ENCODE data around the gene PANK3.
"Not testable (repeated sequence)": the region's sequence is repeated elsewhere in the genome, so short reads cannot be mapped to it uniquely, and the experiment has no call there.

Gene PANK3

DNA sequence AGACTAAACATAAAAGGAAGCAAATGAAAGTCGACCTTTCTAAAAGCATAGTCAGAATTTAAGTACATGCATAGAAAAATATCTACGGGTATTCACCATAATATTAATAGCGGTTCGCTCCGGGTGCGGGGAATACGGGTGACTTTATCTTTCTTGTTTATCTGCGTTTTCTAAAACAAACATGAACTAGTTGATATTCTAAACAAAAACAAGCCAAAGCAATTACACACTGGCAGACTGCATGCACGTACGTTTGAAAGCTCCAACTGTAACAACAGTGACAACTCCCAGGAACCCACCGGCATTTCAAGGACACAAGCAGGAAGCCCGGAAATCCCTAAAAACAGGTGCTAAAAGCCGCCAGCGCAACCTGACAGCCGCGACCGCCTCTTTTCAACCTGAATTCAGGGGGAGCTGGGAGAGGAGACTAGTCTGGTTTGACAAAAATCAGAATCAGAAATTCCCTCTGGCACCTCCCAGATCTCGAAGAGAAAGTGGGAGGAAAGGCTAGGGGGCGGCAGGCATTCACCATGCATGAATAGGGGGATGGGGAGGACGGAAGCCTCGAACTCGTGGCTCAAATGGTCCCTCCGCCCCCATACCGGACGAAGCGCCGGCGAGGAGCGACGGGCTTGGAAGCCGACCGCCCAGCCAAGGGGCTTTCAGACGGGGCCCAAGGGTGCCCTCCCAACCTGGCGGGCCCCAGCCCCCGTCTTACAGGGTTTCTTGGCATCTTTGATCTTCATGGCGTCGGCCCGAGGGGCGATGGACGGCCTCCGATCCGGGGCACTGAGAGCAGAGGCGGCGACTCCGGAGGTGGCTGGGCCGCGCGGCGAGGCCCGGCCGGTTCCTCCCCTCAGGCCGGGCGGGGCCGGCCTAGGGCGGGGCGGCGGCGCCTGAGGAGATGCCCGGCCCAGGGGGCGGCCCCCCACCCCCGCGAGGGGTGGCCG is at the start of gene PANK3:
Gene PANK3, minus strand, starts transcription at position 831 of the 950 bp plus-strand sequence. Its CDS starts 85 bp downstream, at position 746.
- DNase-seq: no peak

DNA sequence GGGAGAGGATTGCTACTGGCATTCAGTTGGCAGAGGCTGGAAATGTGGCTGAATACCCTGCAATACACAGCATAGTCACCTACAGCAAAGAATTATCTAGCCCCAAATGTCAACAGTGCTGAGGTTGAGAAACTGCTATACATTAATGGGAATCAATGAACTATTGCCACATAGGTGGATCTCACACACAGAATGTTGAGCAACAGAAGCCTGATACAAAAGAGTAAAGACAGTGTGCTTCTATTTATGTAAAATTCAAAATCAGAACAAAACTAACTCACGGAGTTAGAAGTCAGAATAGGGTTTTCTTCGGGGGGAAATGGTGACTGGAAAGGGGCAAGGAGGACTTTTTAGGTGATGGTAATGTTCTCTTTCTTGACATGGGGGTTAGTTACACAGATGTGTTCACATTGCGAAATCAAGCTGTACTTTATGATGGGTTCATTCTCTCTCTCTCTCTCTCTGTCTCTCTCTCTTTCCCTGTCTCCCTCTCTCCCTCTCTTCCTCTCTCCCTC is 45.7 kb upstream of the PANK3 start:
- no peak for DNase-seq

DNA sequence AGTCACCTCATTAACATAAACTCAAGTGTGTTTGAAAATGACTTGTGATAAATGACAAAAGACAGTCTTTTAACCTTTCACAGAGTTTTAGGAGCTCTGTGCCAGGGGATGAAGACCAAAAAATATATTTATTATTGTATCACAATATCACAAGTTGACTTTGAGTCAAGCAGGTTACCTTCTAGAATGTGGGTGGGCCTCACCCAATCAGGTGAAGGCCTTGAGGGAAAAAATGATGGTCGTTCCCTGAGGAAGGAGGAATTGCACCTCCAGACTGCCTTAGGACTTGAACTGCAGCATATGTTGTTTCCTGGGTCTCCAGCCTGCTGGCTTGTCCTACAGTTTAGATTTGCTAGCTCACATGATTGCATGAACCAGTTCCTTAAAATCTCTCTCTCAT is 41.6 kb upstream of the PANK3 start:
- no peak for DNase-seq

DNA sequence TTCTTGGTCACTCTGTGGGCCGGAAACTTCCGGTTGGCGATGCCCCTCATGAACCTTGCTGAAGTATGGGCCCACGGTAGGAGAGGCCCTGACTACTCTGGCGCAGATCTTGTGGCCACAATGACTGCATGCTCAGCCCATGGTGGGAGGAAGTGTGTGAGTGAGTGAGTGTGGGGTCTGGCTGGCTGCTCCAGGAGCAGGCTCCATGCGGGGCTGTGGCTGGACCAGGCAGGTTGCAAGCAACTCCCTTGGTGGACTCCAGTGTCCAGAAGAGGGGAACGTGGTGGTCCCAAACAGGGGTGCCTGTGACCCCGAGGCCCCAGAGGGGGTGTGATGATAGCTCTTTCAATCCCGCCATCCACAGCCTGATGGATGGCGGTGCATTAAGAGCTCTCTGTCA is 35.5 kb upstream of the PANK3 start:
- DNase-seq: no peak

DNA sequence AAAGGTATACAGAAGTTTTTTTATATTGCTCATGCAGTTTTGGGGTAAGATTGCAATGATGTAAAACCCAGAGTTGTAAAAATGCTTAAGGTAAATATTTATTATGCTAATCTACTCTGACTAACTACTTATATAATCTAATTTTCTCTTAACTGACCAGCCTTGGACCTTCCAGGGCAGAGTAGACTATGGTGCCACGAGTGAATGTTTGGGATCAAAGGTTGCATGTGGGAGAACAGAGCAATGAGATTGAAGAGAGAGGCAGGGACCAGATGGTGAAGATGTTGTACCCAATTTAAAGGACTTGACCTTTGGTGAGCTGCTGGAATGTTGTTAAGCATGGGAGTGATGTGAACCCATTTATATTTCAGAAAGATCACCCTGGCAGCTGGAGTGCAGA is 34.8 kb upstream of the PANK3 start:
- no peak for DNase-seq

DNA sequence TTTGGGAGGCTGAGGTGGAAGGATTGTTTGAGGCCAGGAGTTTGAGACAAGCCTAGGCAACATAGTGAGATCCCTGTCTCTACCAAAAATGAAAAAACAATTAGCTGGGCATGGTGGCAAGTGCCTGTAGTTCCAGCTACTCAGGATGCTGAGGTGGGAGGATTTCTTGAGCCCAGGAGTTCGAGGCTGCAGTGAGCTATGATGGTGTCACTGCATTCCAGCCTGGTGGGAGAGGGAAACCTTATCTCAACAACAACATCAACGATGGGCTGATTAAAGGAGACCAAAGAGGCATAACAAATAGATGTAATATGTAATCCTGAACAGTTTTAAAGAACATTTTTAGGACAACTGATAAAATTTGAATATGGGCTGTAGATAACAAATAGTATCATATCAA is 34.2 kb upstream of the PANK3 start:
- no peak for DNase-seq

DNA sequence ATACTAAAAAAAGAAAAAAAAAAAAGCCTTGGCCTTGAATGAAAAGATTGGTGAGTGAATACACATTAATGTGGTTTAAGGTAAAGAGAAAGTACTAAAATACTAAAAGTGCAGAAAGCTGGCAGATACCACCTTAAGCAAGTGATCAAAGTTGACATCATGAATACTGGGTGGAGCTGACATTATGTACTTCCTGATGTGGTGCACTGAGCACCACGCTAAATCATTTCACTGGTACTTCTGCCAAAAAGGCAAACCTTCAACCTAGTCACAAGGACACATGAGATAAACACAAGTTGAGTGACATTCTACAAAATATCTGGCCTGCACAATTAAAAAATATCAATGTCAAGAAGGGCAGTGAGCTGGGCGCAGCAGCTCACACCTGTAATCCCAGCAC is 33.8 kb upstream of the PANK3 start:
- peak; percentile 8 for DNase-seq

DNA sequence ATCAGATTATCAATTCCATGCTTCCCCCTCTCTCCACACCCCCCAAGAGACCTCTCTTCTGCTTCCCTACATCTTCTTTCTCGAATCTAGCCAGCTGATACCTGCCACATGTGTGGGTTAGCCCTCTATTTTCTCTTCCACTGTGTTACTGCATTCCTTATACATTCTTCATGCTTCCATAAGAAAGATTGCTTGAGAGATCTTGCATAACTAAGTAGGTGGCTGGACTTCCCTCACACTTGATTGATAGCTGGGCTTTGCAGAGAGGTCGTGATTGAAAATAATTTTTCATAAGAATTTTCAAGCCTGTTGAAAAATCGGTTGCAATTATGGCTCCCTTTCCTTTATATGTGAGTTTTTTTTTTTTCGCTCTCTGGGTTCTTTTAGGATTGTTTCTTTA is 33.0 kb upstream of the PANK3 start:
- no peak for DNase-seq

DNA sequence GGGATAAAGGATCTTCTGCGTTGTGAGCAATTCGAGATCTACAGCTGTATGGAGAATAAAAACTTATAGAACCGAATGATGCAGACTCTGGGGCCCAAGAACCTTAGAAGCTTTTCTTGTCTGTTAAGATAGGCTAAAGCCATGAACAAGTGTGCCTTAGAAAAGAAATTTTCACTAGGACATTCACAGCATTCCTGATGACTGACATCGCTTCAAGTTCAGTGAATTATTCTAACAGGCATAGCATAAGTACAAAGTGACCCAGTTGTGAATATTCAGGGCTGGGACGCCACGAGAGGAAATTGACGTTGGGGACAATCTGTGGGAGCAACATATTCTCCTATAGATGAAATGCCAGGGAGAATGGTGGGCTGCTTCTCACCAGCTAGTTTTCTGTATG is 32.0 kb upstream of the PANK3 start:
- no peak for DNase-seq

DNA sequence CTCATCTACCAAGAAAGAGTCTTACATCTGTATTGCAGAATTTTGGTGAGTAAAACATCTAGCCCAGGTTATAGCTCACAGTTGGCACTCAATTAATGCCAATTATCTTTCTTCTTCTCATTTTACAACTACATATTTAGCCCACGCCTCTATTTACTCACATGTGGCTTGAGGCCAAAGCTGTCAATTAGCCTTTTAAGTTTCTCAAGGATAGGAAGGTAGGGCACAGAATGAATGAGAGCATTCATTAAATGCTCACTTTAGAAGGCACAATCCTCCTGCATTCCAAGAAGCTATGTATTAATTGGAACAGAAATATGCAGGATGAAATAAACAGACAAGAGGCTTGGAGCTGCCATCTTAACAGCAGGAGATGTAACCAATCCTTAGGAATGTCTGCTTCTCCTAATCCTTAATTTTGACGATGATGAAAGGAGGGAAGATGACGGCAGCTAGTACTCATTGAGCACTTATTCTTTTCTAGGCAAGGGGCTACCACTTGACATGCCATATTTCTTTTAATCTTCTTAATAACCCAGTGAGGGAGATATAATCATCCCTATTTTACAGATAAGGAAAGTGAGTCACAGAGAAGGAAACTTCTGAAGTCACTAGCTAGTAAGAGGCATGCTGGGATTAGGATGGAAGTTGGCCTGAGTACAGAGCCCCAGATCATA is 30.8 kb upstream of the PANK3 start:
- no peak for DNase-seq

DNA sequence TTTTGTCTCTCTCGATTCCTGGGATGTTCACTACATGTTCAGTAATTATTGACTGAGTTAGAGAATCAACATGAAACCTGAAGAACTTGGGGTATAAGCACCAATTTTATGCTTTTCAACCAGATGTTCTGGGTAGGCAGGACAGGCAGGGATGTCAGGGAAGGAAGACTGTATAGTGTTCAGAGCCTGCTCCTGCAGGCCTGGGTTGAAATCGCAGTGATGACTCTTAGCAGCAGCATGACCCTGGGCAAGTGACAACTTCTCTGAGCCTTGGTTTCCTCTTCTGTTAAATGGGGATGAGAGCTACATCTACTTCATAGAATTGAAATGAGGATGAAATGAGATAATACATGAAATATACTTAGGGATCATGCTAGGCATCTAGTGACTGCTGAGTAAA is 29.7 kb upstream of the PANK3 start:
- no peak for DNase-seq

DNA sequence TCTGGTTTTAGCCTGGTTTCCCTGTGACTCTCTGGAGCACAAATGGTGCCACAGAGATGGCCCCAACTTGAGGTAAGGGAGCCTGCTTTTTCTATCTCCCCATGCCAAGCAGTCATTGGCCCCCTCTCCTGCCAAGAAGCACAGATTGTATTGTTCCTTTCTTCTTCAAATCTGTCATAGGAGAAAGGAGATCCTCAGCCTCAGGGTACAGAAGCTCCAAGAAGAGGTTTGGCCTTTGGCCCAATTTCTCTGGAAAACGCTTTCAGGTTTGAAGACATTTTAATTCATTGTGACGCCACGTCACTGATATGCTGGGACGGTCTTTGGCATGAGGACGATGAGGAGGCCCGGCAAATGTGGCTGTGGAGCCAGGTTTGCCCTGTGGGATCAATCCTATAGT is 29.2 kb upstream of the PANK3 start:
- DNase-seq: no peak

DNA sequence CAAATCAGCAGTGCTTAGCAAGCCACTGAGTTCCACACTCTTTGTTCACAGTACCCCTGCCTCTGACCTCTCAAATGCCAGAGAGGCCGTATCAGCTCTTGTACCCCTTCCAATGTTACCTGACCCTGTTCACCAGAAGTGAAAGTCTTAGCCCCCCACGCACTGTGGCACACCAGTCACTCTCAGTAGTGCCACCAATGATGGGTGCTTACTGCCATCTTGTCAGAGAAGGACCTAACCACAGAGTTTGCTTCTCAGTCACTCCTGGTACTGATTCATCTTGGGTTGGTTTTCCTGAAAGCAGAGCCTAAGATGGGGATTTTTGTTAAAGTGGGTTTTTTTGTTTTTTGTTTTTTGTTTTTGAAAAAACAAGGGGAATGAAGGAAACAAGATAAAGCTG is 28.8 kb upstream of the PANK3 start:
- peak; percentile 54 for DNase-seq

DNA sequence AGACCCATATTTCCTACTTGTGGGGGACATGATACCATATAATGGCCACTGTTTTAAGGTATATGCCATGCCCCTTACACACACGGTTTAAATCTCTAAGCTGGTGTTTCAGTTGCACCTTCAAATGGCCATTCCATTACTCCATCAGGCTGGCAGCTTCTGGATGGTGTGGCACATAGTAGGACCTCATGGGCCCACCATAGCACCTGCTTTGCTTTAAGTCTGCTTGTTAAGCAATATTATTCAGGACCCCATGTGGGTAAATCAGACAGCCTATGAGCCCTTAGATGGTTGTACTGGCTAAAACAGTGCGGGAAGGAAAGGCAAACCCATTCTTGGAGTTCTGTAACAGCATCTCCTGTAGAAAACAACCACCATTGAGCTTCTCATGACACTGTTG is 27.4 kb upstream of the PANK3 start:
- no peak for DNase-seq

DNA sequence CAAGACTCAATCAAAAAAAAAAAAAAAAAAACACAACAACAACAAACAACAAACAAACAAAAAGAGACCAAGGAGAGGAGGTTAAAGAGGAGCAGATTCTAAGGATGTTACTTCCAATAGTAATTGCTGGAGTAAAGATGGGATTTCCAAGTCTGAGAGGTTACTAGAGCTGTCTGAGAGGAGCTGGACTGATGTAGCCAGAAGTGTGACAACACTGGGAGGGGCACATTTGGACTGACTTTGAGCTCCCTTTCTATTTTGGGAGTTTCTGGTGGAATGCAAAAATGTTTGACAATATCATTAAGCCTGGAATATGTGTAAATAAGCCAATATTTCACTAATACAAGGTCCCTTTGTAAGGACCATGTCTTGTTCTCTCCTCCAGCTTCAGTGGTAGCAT is 25.3 kb upstream of the PANK3 start:
- DNase-seq: no peak

DNA sequence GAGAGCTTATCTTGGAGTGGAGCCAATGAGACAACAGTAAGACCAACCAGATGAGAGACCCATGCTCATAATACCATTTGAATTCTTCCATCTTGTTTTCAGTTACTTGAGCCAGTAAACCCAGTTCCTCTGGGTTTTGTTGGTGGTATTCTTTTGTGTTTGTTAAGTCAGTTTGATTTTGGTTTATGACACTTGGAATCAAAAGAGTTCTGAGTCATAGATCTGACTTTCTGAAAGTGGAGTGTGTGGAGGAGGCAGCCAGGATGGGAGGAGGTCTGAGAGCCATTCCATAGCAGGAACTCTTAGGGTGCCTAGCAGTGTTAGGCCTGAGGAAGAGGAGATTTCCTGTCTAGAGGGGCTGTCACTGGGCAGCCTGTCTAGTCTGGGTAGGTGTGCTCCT is 24.6 kb upstream of the PANK3 start:
- DNase-seq: no peak

DNA sequence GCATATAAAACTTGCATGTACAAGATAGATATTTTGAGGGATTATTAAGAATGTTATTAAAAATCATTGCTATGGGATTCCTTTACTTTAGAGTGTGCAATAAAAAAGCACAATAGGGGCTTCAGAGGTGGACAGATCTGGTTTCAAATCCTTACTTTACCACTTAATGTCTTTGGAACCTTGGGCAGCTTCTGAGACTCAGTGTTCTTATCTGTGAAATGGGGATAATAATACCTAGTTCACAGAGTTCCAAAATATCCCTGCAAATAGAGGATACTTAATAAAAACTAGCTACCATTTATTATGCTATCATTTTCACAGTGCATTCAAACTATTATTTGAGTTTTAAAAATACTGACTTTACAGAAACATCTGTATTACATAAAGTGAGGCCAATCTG is 23.3 kb upstream of the PANK3 start:
- no peak for DNase-seq

DNA sequence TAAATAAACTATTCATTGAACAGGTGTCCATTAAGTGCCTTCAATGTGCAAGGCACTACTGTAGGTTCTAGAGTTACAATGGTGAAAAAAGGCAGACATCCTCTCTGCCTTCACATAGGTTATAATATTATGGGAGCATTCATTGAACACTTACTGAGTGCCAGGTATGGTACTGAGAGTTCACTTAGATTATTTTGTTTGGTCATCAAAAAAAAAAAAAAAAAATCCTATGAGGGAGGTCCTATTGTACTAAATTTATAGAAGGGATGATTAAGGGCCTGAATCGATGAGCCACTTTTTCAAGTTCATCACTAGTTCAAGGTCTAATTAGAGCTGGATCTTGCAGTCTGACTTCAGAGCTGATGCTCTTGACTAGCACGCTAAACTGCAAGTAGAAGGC is 22.8 kb upstream of the PANK3 start:
- no peak for DNase-seq

DNA sequence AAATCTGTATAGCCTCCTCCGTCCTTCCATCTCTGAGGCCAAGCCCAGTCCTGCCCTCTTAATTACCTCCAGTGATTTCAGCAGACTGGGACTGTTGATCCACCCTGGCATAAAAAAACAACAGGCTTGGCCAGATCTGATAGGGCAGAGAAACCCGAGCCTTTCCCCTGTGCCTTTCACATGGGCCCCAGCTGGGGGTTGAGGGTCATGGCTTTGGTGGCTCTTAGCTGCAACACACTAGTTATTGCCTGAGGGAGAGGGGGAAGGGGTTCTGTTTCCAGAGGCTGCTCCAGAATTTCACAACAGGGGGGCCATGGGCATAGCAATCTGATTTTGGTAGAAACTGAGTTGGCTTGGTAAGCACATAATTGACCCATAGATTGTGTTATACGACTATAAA is 21.2 kb upstream of the PANK3 start:
- DNase-seq: no peak

DNA sequence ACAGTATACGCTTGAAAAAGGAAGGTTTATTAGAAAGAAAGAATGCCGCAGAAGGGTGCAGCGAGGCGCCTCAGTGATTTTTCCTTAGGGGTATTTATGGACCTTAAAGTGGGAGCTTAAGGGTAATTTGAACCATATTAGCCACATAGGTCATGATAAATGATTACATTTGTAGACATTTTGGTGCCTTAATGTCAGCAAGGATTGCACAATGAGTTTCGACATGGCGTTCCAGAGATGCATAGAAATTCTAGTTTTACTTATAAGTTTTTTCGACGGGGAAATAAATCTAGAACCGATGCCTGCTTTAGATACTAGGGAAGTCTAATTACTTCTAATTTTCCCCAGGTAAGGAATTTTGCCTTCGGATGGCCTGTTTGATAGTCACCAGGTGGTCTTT is 20.7 kb upstream of the PANK3 start:
- no peak for DNase-seq

DNA sequence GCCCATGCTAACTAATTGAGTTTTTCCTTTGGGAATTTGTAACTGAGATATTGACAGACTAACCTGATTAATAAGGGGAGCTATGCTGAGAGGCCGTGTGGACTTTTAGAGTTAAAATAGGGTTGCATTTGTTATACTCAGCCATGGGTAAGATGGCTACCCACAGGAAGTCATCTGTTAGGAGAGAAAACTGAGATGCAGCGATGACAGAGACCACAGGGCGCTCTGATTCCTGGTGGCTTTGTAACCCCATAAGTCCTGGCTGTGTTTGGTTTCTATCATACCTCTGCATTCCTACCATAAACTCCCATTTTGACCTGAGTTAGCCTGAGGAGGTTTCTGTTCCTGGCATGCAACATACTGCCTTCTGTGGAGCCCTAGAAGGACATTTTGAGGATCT is 19.5 kb upstream of the PANK3 start:
- DNase-seq: no peak

DNA sequence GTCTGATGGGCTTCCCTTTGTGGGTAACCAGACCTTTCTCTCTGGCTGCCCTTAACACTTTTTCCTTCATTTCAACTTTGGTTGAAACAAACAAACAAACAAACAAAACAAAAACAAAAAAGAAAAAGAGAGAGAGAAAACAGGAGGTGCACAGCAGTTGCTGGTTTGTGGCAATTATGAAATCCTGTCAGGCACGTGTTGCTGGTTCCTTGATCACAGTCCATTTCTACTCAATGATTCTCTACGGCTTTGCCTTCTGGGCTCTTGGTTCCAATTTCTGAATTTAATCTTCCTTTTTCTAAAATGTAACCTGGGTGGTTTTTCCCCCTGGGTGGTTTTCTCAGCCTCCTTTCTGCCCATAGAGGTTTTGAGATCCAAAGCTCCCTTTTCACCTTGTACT is 17.8 kb upstream of the PANK3 start:
- no peak for DNase-seq

DNA sequence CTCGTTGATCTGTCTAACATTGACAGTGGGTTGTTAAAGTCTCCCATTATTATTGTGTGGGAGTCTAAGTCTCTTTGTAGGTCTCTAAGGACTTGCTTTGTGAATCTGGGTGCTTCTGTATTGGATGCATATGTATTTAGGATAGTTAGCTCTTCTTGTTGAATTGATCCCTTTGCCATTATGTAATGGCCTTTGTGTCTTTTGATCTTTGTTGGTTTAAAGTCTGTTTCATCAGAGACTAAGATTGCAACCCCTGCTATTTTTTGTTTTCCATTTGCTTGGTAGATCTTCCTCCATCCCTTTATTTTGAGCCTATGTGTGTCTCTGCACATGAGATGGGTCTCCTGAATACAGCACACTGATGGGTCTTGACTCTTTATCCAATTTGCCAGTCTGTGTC is 17.0 kb upstream of the PANK3 start:
- not testable (repeated sequence) for DNase-seq

DNA sequence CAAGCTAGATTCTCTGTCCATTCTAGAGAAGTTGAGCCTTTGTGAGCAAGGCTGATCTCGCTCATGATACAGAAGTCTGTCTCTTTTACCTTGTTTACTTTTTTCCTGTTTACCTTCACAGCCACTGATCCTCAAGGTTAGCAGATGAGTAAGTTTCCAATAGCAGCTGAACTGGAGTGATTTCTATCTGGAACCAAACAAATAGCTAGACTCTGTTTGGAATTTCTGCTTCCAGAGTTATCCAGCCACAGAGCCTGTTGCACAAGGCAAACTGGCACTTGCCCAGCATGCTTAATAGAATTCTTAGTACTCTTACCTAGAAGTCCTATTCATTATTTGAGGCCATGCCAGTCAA is 12.8 kb upstream of the PANK3 start:
- DNase-seq: no peak
